T-cell (primary cell): ENCODE results near the gene C21orf91. TPM values are rescaled to one million over a fixed set of nuclear protein-coding genes. Genes with fewer than 3 reads are reported as not detected.

Experiments used
- ATAC-seq, 4 experiments: fragments of 200-7000 bp in 3 of 4; fragments of 150-1000 bp in 1 of 4; cut with Tn5 transposase; replicated peaks in 1 of 4; 1 replicate in 3 of 4; 2 replicates in 1 of 4; pipeline ENCODE4 v1.10.0; 2021; ENCODE audit warnings: moderate library complexity in 3 of 4, mild to moderate bottlenecking in 2 of 4, moderate number of reproducible peaks in 1 of 4
- CTCF ChIA-PET, 2 donors: fragments of 300-600 bp; sonication (Branson Sonifier 250); formaldehyde crosslinking; loops; one replicate each; lab custom pipeline; 2022; ENCODE audit warnings: antibody characterized with exemption in 2 of 2; lab: Charles Lee
- POLR2A ChIA-PET, 2 donors: fragments of 300-600 bp; sonication (Branson Sonifier 250); formaldehyde crosslinking; loops; one replicate each; lab custom pipeline; 2022; ENCODE audit warnings: antibody characterized with exemption in 2 of 2; lab: Charles Lee
- DNase-seq, 35 experiments: peaks; one replicate each; pipeline versions ENCODE4 v3.0.0 to v3.0.0-alpha.2; 2013 to 2023
- H3K27ac ChIP-seq: one replicate; pipeline ENCODE4 v1.5.1; 2013; ENCODE audit warnings: low read length
- H3K27me3 ChIP-seq, 2 experiments: replicated peaks in 1 of 2; 1 replicate in 1 of 2; 2 replicates in 1 of 2; pipeline versions ENCODE4 v1.6.1 to v1.7.0; 2013; ENCODE audit warnings: low read length in 1 of 2, mixed read lengths in 1 of 2; ENCODE audit not compliant: control insufficient read depth in 2 of 2, insufficient read depth in 2 of 2; ENCODE audit errors: extremely low read depth in 1 of 2
- H3K36me3 ChIP-seq, 2 donors: 1 replicate in 1 of 2; 2 replicates in 1 of 2; pipeline versions ENCODE4 v1.6.1 to v1.7.0; 2013; ENCODE audit warnings: low read length in 1 of 2; ENCODE audit not compliant: control insufficient read depth in 2 of 2, insufficient read depth in 1 of 2; ENCODE audit errors: extremely low read depth in 1 of 2
- H3K4me1 ChIP-seq, 2 experiments: 1 replicate in 1 of 2; 2 replicates in 1 of 2; pipeline versions ENCODE4 v1.6.1 to v1.7.0; 2013; ENCODE audit warnings: low read length in 2 of 2, mixed read lengths in 1 of 2; ENCODE audit not compliant: insufficient read depth in 2 of 2, control insufficient read depth in 1 of 2; ENCODE audit errors: extremely low read depth in 1 of 2
- H3K4me3 ChIP-seq, 2 donors: 1 replicate in 1 of 2; 2 replicates in 1 of 2; pipeline versions ENCODE4 v1.5.1 to v1.7.0; 2013; ENCODE audit warnings: mild to moderate bottlenecking in 2 of 2, low read length in 1 of 2, moderate library complexity in 1 of 2; ENCODE audit not compliant: control insufficient read depth in 1 of 2; ENCODE audit errors: extremely low read depth in 1 of 2
- H3K9me3 ChIP-seq: 2 replicates; pipeline ENCODE4 v1.7.0; 2013
- H3K27ac Mint-ChIP-seq, 2 donors: one replicate each; pipeline ENCODE4 v1.8.0; 2020 to 2021; ENCODE audit warnings: mild to moderate bottlenecking in 2 of 2, mixed read lengths in 2 of 2
- H3K27me3 Mint-ChIP-seq, 2 donors: one replicate each; pipeline ENCODE4 v1.8.0; 2021 to 2022; ENCODE audit warnings: mixed read lengths in 2 of 2
- H3K36me3 Mint-ChIP-seq: one replicate; pipeline ENCODE4 v1.8.0; 2021; ENCODE audit warnings: mixed read lengths
- H3K4me1 Mint-ChIP-seq, 3 donors: one replicate each; pipeline ENCODE4 v1.8.0; 2020 to 2022; ENCODE audit warnings: mixed read lengths in 3 of 3, mild to moderate bottlenecking in 1 of 3
- H3K4me3 Mint-ChIP-seq, 3 donors: one replicate each; pipeline ENCODE4 v1.8.0; 2020 to 2022; ENCODE audit warnings: mild to moderate bottlenecking in 3 of 3, mixed read lengths in 3 of 3, moderate library complexity in 3 of 3
- H3K9me3 Mint-ChIP-seq, 3 donors: one replicate each; pipeline ENCODE4 v1.8.0; 2020 to 2022; ENCODE audit warnings: mixed read lengths in 3 of 3
- whole genome bisulfite sequencing: methylation state at CpG from one replicate; pipeline ENCODE4 v1.1.5; 2013; ENCODE audit warnings: missing lambda C conversion rate; ENCODE audit not compliant: insufficient coverage; 5-methylcytosine and 5-hydroxymethylcytosine counted together
- total RNA-seq, 35 experiments: library from RNA in 6 of 35; stranded (reverse) in 6 of 35; fragments of 120-200 nt in 1 of 35; gene quantifications; one replicate each; pipeline versions ENCODE4 v1.2.1 to v1.2.4 and lab custom pipeline; 2013 to 2026

C21orf91 gene
- 10 to 100 TPM; 41.1 to 52.6 (median 48.5) TPM for total RNA-seq
- total RNA-seq (2013), result 46.7 TPM
- 42.8 to 206 (median 87.0) reads per million in 29 experiments for total RNA-seq (lab: John Stamatoyannopoulos, UW)

DNA sequence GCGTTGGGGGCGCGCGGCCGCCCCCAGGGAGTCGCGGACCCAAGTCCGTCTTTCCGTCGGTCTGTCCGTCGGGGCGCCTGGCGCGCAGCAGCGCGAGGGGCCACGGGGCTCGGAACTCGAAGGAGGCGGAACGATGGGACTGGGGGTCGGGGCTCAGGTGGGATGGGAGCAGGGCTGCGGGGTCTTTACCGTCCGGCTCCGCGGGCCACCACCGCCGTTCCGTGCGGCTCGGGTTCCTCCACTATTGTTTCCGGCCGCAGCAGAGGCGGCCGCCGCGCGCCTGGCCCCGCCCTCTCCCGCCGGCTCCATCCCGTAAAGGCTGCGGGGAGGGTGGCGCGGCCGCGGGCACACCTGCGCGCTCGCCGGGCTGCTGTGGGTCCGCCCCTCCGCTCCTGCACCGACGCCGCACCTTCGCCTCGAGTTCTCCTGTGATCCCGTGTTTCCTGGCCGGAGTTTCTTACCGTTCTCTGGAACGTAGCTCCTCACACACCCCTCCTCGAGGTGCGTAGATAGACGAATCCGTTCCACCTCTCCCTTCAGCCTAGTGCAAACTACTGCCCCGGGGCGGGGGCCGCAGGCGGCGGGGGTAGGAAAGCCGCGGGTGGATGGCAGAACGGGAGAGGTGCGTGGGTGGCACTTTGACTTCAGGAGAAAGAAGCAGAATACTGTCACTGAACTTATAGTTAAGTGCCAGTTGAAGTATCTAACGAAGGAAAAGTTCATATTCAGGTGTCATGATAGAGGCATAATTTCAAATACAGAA is at the start of gene C21orf91:
TSS of gene C21orf91 (minus strand) at position 243 of the 763 bp plus-strand sequence. CDS start 1,038 bp downstream, outside the sequence.
- peaks cover 0 to 10% of the 10 kb centered on the region in 2 donors for H3K36me3 ChIP-seq
- under 1% methylated on average over 68 of the region's 78 CpGs for WGBS
- H3K27me3 Mint-ChIP-seq, result no peaks in the 10 kb centered on the region
- H3K4me3 Mint-ChIP-seq, result peak within 1 kb of the TSS; percentile 82 to 99 (median 95)
- peaks cover 15% of the 10 kb centered on the region for H3K36me3 Mint-ChIP-seq
- no peaks in the 10 kb centered on the region for H3K9me3 ChIP-seq
- H3K4me1 Mint-ChIP-seq, result peaks cover 46 to 51% (median 49%) of the 10 kb centered on the region in 3 donors
- ATAC-seq (peak; percentile 87 to 89 (median 88)), DNase-seq (peak; percentile 71 to 89 (median 82))
- H3K9me3 Mint-ChIP-seq, result no peaks in the 10 kb centered on the region
- peak within 1 kb of the TSS; percentile 84 for H3K27ac ChIP-seq
- peak within 1 kb of the TSS; percentile 61 to 77 for H3K4me3 ChIP-seq
- POLR2A ChIA-PET, result interaction anchor here (0.5 to 3.6 kb wide), 10 partner anchors 9 to 101 kb away, joined by 3 to 22 read pairs (median 4); no protein-coding TSS in a partner anchor
- peaks cover 15 to 35% of the 10 kb centered on the region in 2 experiments for H3K4me1 ChIP-seq
- CTCF ChIA-PET, result interaction anchor here (0.7 to 3.7 kb wide), 11 partner anchors 14 to 131 kb away, joined by 3 to 17 read pairs (median 4); no protein-coding TSS in a partner anchor
- H3K27ac Mint-ChIP-seq, result peak within 1 kb of the TSS; percentile 99
- no peaks in the 10 kb centered on the region for H3K27me3 ChIP-seq

GRCh38 chr21:17866590-17866989 is 47.4 kb upstream of the C21orf91 start:
- no peak overlapping the region for H3K4me3 Mint-ChIP-seq
- H3K4me1 Mint-ChIP-seq, result no peaks in the 10 kb centered on the region

GRCh38 chr21:17859661-17860060 is 40.5 kb upstream of the C21orf91 start:
- H3K4me3 ChIP-seq, result no peak overlapping the region
- Mint-ChIP-seq H3K27ac (no peak overlapping the region), H3K36me3 (peaks cover 5% of the 10 kb centered on the region), H3K9me3 (no peaks in the 10 kb centered on the region), H3K27me3 (peaks cover 2 to 7% of the 10 kb centered on the region in 2 donors), H3K4me1 (no peaks in the 10 kb centered on the region), H3K4me3 (no peak overlapping the region)
- DNase-seq (no peak), ATAC-seq (no peak)
- peaks cover 0 to 3% of the 10 kb centered on the region in 2 experiments for H3K27me3 ChIP-seq
- no peak overlapping the region for H3K27ac ChIP-seq
- H3K36me3 ChIP-seq, result no peaks in the 10 kb centered on the region
- no CpG with 5 or more reads among the region's 1 CpG for WGBS
- H3K9me3 ChIP-seq, result no peaks in the 10 kb centered on the region
- ChIA-PET CTCF (no interaction called here), POLR2A (no interaction called here)
- no peaks in the 10 kb centered on the region for H3K4me1 ChIP-seq

More at GRCh38 chr21:17866590-17866989, 47.4 kb upstream of the C21orf91 start:
- Histone ChIP-seq H3K36me3 (no peaks in the 10 kb centered on the region), H3K9me3 (no peaks in the 10 kb centered on the region), H3K4me3 (no peak overlapping the region), H3K27me3 (peaks cover 0 to 3% of the 10 kb centered on the region in 2 experiments), H3K27ac (no peak overlapping the region), H3K4me1 (no peaks in the 10 kb centered on the region)
- no peak overlapping the region for H3K27ac Mint-ChIP-seq
- no peaks in the 10 kb centered on the region for H3K27me3 Mint-ChIP-seq
- H3K9me3 Mint-ChIP-seq, result peaks cover 0 to 2% (median 0%) of the 10 kb centered on the region in 3 donors
- DNase-seq (no peak), ATAC-seq (no peak)
- no peaks in the 10 kb centered on the region for H3K36me3 Mint-ChIP-seq
- CTCF ChIA-PET, result no interaction called here
- WGBS, result no CpG with 5 or more reads among the region's 2 CpGs
- POLR2A ChIA-PET, result no interaction called here

- Histone ChIP-seq H3K4me3 (no peak overlapping the region), H3K27me3 (no peaks in the 10 kb centered on the region), H3K4me1 (no peaks in the 10 kb centered on the region), H3K27ac (no peak overlapping the region), H3K9me3 (no peaks in the 10 kb centered on the region), H3K36me3 (no peaks in the 10 kb centered on the region)
- WGBS, result 88% methylated on average over 1 of the region's 2 CpGs
- H3K36me3 Mint-ChIP-seq, result peaks cover 5% of the 10 kb centered on the region
- no peaks in the 10 kb centered on the region for H3K9me3 Mint-ChIP-seq
- ChIA-PET POLR2A (no interaction called here), CTCF (interaction anchor here in 1 of 2 donors (1.0 kb wide), 1 partner anchor 178 kb away, joined by 3 read pairs; no protein-coding TSS in a partner anchor)
- no peak overlapping the region for H3K27ac Mint-ChIP-seq
- H3K4me1 Mint-ChIP-seq, result no peaks in the 10 kb centered on the region
- DNase-seq (no peak), ATAC-seq (no peak)
- H3K27me3 Mint-ChIP-seq, result peaks cover 2 to 7% of the 10 kb centered on the region in 2 donors
- H3K4me3 Mint-ChIP-seq, result no peak overlapping the region
Observed at GRCh38 chr21:17858747-17859146, 39.6 kb upstream of the C21orf91 start.

DNA sequence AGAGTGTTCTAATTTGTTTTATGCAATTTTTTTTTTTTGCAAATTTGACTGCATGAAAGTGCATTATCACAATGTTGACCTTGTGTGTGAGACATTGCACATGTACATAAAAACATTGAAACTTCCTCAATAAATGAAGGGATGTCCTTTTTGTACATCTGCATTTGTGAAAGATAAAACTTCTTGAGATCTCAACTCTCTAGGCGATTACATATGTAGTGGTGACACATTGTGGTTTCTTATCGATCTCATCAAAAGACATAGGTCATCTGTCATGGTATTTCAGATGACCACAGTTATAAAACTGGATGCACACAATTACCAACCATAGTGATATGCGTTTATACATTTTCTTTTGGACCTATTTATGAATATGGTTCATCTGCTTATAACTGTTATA is 35.6 kb upstream of the C21orf91 start:
- H3K27me3 Mint-ChIP-seq, result peaks cover under 1 to 8% of the 10 kb centered on the region in 2 donors
- no peak for ATAC-seq
- no peak overlapping the region for H3K27ac Mint-ChIP-seq
- POLR2A ChIA-PET, result no interaction called here
- no CpG with 5 or more reads among the region's 3 CpGs for WGBS
- Histone ChIP-seq H3K9me3 (no peaks in the 10 kb centered on the region), H3K36me3 (no peaks in the 10 kb centered on the region), H3K4me3 (no peak overlapping the region), H3K4me1 (no peaks in the 10 kb centered on the region), H3K27me3 (no peaks in the 10 kb centered on the region), H3K27ac (no peak overlapping the region)
- no peak overlapping the region for H3K4me3 Mint-ChIP-seq
- CTCF ChIA-PET, result no interaction called here
- DNase-seq, result no peak
- peaks cover 5% of the 10 kb centered on the region for H3K36me3 Mint-ChIP-seq
- H3K9me3 Mint-ChIP-seq, result no peaks in the 10 kb centered on the region
- H3K4me1 Mint-ChIP-seq, result no peaks in the 10 kb centered on the region

- no peak for ATAC-seq
- POLR2A ChIA-PET, result no interaction called here
- 83% methylated on average over 7 of the region's 9 CpGs for WGBS
- Mint-ChIP-seq H3K9me3 (no peaks in the 10 kb centered on the region), H3K4me3 (no peak overlapping the region), H3K4me1 (no peaks in the 10 kb centered on the region), H3K27ac (no peak overlapping the region), H3K27me3 (peaks cover 0 to 8% of the 10 kb centered on the region in 2 donors), H3K36me3 (peaks cover 5% of the 10 kb centered on the region)
- CTCF ChIA-PET, result no interaction called here
- Histone ChIP-seq H3K4me3 (no peak overlapping the region), H3K27me3 (no peaks in the 10 kb centered on the region), H3K36me3 (no peaks in the 10 kb centered on the region), H3K9me3 (no peaks in the 10 kb centered on the region), H3K4me1 (no peaks in the 10 kb centered on the region), H3K27ac (no peak overlapping the region)
- DNase-seq, result no peak
Observed at GRCh38 chr21:17853393-17854275, 34.5 kb upstream of the C21orf91 start.
